Activated B cell treated with CpG ODN at 0.5 μM for 24 hours (primary cell): ENCODE measurements around the gene ANKS3. TPM values are rescaled to one million over a fixed set of nuclear protein-coding genes. Genes with fewer than 3 reads are reported as not detected.

Source experiments
- ATAC-seq: fragments of 200-7000 bp; cut with Tn5 transposase; one replicate; pipeline ENCODE4 v1.10.0; 2021; ENCODE audit warnings: low read depth, mild to moderate bottlenecking, moderate library complexity
- CTCF ChIA-PET: fragments of 350-600 bp; sonication (Branson Sonifier 250); formaldehyde crosslinking; loops from one replicate; lab custom pipeline; 2021; ENCODE audit warnings: antibody characterized with exemption; lab: Charles Lee
- POLR2A ChIA-PET: fragments of 350-600 bp; sonication (Branson Sonifier 250); formaldehyde crosslinking; loops from one replicate; lab custom pipeline; 2021; ENCODE audit warnings: antibody characterized with exemption; lab: Charles Lee
- DNase-seq: peaks from one replicate; pipeline ENCODE4 v3.0.0; 2022
- H3K27ac Mint-ChIP-seq: one replicate; pipeline ENCODE4 v1.8.0; 2020; ENCODE audit warnings: mixed read lengths
- H3K27me3 Mint-ChIP-seq: one replicate; pipeline ENCODE4 v1.8.0; 2021; ENCODE audit warnings: mixed read lengths
- H3K36me3 Mint-ChIP-seq: one replicate; pipeline ENCODE4 v1.8.0; 2021; ENCODE audit warnings: low read depth, mixed read lengths
- H3K4me1 Mint-ChIP-seq: one replicate; pipeline ENCODE4 v1.8.0; 2021; ENCODE audit warnings: mixed read lengths
- H3K4me3 Mint-ChIP-seq: one replicate; pipeline ENCODE4 v1.8.0; 2020; ENCODE audit warnings: mild to moderate bottlenecking, mixed read lengths
- H3K9me3 Mint-ChIP-seq: one replicate; pipeline ENCODE4 v1.8.0; 2020; ENCODE audit warnings: mixed read lengths
- intact Hi-C: fragments of 100-400 bp; cut with micrococcal nuclease; formaldehyde crosslinking; loops from one replicate; pipeline ENCODE4 v1.15.1; 2024
- total RNA-seq: library from RNA; stranded (reverse); gene quantifications from 2 replicates; pipeline ENCODE4 v1.2.3, GENCODE V29; 2022
- TF ChIP-seq, protein P1 (sequence below): fragments of 200-600 bp; IDR thresholded peaks from one replicate; pipeline ENCODE4 v1.8.0; 2022; ENCODE audit warnings: antibody characterized with exemption, mild to moderate bottlenecking

ANKS3 gene, protein sequence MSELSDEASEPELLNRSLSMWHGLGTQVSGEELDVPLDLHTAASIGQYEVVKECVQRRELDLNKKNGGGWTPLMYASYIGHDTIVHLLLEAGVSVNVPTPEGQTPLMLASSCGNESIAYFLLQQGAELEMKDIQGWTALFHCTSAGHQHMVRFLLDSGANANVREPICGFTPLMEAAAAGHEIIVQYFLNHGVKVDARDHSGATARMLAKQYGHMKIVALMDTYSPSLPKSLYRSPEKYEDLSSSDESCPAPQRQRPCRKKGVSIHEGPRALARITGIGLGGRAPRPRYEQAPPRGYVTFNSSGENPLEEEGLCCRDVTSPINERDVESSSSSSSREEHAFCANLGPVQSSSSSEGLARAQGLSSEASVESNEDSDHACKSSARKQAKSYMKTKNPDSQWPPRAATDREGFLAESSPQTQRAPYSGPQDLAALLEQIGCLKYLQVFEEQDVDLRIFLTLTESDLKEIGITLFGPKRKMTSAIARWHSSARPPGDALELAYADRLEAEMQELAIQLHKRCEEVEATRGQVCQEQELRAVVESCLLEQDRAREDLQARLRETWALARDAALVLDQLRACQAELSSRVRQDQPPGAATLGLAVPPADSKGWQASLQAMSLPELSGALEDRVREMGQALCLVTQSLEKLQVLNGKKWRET
- total RNA-seq, result 17.9 and 21.9 TPM in 2 replicates

DNA sequence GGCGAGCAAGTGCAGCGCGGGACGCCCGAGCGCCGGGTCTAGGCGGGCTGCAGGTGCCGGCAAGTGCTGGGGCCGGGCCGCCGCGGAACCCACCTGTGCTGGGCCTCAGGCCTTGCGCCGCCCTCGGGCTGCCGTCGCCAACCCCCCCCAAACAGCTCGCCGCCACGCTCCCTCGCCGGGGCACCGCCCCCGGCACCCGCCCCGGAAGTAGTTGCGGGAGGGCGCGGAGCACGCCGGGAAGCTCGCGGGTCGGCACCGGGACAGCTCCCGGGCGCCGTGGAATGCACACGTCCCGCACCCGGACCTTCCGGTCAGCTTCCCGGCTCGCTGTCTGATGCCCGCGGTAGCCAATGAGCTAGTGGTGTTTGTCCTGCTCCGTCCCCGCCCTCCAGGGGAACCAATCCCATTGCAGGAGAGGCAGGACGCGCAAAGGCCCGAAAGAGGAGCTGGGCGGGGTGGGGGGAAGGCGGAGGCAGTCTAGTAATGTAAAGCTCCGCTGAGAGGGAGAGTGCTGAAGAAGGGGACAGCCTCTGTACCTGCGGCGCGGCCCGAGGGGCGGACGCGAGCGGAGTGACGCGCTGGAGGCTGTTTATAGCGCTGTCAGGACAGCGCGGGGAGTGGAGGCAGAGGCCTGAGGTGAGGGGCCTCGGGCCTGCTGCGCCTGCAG, at the start of gene ANKS3, which contains the start of gene DNAAF8:
TSS of gene ANKS3 (minus strand) at position 209 of the 667 bp plus-strand sequence. CDS start 4,122 bp downstream, outside the sequence.
TSS of gene DNAAF8 (plus strand) at position 475 of the 667 bp plus-strand sequence. CDS start 1,978 bp downstream, outside the sequence.
- H3K9me3 Mint-ChIP-seq, result no peaks in the 10 kb centered on the region
- DNase-seq, result peak; percentile 84
- H3K4me3 Mint-ChIP-seq, result peak within 1 kb of the TSS; percentile 90
- peaks cover 15% of the 10 kb centered on the region for H3K36me3 Mint-ChIP-seq
- POLR2A ChIA-PET, result interaction anchor here (0.5 to 3.1 kb wide), 16 partner anchors 17 to 481 kb away, joined by 3 to 27 read pairs (median 6); partner anchors contain the start of genes CDIP1, GLYR1, NUDT16L1 and PAM16
- TF ChIP-seq, protein P1, sequence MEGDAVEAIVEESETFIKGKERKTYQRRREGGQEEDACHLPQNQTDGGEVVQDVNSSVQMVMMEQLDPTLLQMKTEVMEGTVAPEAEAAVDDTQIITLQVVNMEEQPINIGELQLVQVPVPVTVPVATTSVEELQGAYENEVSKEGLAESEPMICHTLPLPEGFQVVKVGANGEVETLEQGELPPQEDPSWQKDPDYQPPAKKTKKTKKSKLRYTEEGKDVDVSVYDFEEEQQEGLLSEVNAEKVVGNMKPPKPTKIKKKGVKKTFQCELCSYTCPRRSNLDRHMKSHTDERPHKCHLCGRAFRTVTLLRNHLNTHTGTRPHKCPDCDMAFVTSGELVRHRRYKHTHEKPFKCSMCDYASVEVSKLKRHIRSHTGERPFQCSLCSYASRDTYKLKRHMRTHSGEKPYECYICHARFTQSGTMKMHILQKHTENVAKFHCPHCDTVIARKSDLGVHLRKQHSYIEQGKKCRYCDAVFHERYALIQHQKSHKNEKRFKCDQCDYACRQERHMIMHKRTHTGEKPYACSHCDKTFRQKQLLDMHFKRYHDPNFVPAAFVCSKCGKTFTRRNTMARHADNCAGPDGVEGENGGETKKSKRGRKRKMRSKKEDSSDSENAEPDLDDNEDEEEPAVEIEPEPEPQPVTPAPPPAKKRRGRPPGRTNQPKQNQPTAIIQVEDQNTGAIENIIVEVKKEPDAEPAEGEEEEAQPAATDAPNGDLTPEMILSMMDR, result no peak
- no peaks in the 10 kb centered on the region for H3K27me3 Mint-ChIP-seq
- peaks cover 18% of the 10 kb centered on the region for H3K4me1 Mint-ChIP-seq
- peak; percentile 77 for ATAC-seq
- intact Hi-C loops, result loop anchor here (1.0 to 2.0 kb wide), 9 partner anchors 33 to 299 kb away; partner anchors contain the start of genes CDIP1, GLYR1, HMOX2 and MGRN1
- peak within 1 kb of the TSS; percentile 87 for H3K27ac Mint-ChIP-seq
- CTCF ChIA-PET, result interaction anchor here (0.8 to 1.7 kb wide), 8 partner anchors 14 to 358 kb away, joined by 3 to 7 read pairs (median 4); partner anchors contain the start of genes GLYR1, HMOX2, MGRN1 and UBN1

DNA sequence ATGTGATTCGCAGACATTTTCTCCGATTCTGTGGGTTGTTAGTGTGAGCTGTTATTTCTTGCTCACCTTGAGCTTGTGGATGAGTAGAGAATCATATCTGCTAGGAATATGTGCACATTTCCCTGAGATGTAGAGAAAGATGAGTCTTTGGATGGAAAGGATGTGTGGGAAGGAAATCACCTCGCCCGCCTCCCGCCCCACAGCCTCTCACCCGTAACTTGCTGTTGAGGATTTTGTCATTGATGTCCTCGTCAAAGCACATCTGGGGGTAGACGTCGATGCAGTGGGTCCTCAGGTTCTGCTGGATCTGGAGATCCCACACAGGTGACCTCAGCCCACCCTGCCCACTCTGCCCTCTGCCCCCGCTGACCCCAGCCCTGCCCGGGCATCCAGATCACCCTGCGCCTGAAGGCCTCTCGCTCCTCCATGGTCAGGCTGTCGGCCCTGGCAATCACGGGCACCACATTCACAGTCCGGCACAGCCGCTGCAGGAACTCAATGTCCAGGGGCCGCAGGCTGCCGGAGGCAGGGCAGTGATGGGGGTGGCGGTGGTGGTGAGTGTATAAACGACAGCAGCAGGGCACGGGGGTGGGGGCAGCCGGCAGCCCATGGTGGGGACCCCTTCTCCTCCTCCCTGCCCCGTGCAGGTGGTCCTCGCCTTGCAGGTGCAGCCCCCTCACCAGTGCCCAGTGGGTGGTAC, 49.3 kb upstream of the ANKS3 start:
- ChIA-PET CTCF (no interaction called here), POLR2A (no interaction called here)
- Mint-ChIP-seq H3K27ac (no peak overlapping the region), H3K4me1 (no peaks in the 10 kb centered on the region), H3K9me3 (no peaks in the 10 kb centered on the region), H3K27me3 (peaks cover 3% of the 10 kb centered on the region), H3K4me3 (no peak overlapping the region), H3K36me3 (no peaks in the 10 kb centered on the region)
- TF ChIP-seq, protein P1, result no peak
- ATAC-seq (no peak), DNase-seq (no peak)
- intact Hi-C loops, result no loop called here

DNA sequence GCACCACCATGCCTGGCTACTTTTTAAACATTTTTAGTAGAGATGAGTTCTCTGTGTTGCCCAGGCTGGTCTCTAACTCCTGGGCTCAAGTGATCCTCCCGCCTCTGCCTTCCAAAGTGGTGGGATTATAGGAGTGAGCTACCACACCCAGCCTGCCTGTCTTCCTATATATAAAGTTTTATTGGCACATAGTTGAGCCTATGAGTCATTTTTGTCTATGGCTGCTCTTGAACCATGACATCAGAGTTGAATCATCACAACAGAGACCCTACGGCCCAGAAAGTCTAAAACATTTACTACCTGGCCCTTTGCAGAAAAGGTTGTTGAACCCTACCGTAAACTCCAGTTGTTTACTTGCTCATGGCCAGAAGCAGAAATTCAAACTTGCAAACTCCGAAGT, 46.2 kb upstream of the ANKS3 start:
- no peaks in the 10 kb centered on the region for H3K9me3 Mint-ChIP-seq
- ATAC-seq, result no peak
- ChIA-PET CTCF (no interaction called here), POLR2A (no interaction called here)
- DNase-seq, result no peak
- intact Hi-C loops, result no loop called here
- no peak overlapping the region for H3K4me3 Mint-ChIP-seq
- no peaks in the 10 kb centered on the region for H3K36me3 Mint-ChIP-seq
- peaks cover 3% of the 10 kb centered on the region for H3K27me3 Mint-ChIP-seq
- no peaks in the 10 kb centered on the region for H3K4me1 Mint-ChIP-seq
- TF ChIP-seq, protein P1, result no peak
- H3K27ac Mint-ChIP-seq, result no peak overlapping the region

DNA sequence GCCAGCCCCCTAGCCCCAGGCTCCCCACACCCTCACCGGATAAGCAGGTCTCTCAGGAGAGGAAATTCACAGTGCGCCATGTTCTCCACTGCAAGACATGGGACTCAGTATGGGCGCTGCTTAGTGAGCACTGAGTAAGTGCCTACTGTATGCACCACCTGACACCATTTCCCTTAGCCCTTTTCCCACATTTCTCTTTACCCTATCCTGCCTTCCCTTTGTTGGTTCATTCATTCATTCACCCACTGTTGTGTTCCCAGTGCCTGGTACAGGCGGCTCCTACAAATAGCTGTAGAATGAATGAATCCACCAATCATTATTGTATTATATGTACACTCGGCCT, 44.0 kb upstream of the ANKS3 start:
- Mint-ChIP-seq H3K4me3 (no peak overlapping the region), H3K4me1 (no peaks in the 10 kb centered on the region), H3K27me3 (no peaks in the 10 kb centered on the region), H3K9me3 (no peaks in the 10 kb centered on the region), H3K36me3 (no peaks in the 10 kb centered on the region), H3K27ac (no peak overlapping the region)
- TF ChIP-seq, protein P1, result no peak
- CTCF ChIA-PET, result no interaction called here
- no peak for DNase-seq
- no peak for ATAC-seq
- POLR2A ChIA-PET, result no interaction called here
- intact Hi-C loops, result no loop called here
